Measurements from ENCODE around the gene PHACTR3.

PHACTR3 gene

GRCh38 chr20:59740621-59741020 lies 136.3 kb downstream of the PHACTR3 start:
- no peak for DNase-seq

- no peak for DNase-seq
Measured at GRCh38 chr20:59741073-59741472, 136.7 kb downstream of the PHACTR3 start.

GRCh38 chr20:59742351-59743095 lies 138.2 kb downstream of the PHACTR3 start:
- DNase-seq, result no peak

GRCh38 chr20:59743308-59743707 lies 139.0 kb downstream of the PHACTR3 start:
- no peak for DNase-seq

GRCh38 chr20:59743767-59744485 lies 139.6 kb downstream of the PHACTR3 start:
- peak; percentile 4 for DNase-seq

GRCh38 chr20:59744756-59745155 lies 140.4 kb downstream of the PHACTR3 start:
- no peak for DNase-seq

- DNase-seq, result no peak
Measured at GRCh38 chr20:59745201-59745600, 140.9 kb downstream of the PHACTR3 start.

- DNase-seq, result no peak
Measured at GRCh38 chr20:59745716-59746115, 141.4 kb downstream of the PHACTR3 start.

GRCh38 chr20:59746155-59746554 lies 141.8 kb downstream of the PHACTR3 start:
- no peak for DNase-seq

- DNase-seq, result no peak
Measured at GRCh38 chr20:59747671-59748515, 143.6 kb downstream of the PHACTR3 start.

- DNase-seq, result no peak
Measured at GRCh38 chr20:59748619-59749191, 144.4 kb downstream of the PHACTR3 start.

- DNase-seq, result peak; percentile 20
Measured at GRCh38 chr20:59749301-59749700, 145.0 kb downstream of the PHACTR3 start.

- no peak for DNase-seq
Measured at GRCh38 chr20:59750209-59750840, 146.0 kb downstream of the PHACTR3 start.

GRCh38 chr20:59751075-59751711 lies 146.9 kb downstream of the PHACTR3 start:
- DNase-seq, result peak; percentile 35

GRCh38 chr20:59752101-59752586 lies 147.8 kb downstream of the PHACTR3 start:
- DNase-seq, result no peak

GRCh38 chr20:59752704-59753460 lies 148.5 kb downstream of the PHACTR3 start:
- DNase-seq, result no peak

- no peak for DNase-seq
Measured at GRCh38 chr20:59753836-59754235, 149.5 kb downstream of the PHACTR3 start.

GRCh38 chr20:59754551-59754950 lies 150.2 kb downstream of the PHACTR3 start:
- DNase-seq, result no peak

- DNase-seq, result no peak
Measured at GRCh38 chr20:59756241-59756640, 151.9 kb downstream of the PHACTR3 start.

GRCh38 chr20:59764037-59764436 lies 159.7 kb downstream of the PHACTR3 start:
- no peak for DNase-seq

GRCh38 chr20:59765599-59766177 lies 161.3 kb downstream of the PHACTR3 start:
- DNase-seq, result no peak
